ENCODE results near the gene SAMD11.

The SAMD11 gene

DNA sequence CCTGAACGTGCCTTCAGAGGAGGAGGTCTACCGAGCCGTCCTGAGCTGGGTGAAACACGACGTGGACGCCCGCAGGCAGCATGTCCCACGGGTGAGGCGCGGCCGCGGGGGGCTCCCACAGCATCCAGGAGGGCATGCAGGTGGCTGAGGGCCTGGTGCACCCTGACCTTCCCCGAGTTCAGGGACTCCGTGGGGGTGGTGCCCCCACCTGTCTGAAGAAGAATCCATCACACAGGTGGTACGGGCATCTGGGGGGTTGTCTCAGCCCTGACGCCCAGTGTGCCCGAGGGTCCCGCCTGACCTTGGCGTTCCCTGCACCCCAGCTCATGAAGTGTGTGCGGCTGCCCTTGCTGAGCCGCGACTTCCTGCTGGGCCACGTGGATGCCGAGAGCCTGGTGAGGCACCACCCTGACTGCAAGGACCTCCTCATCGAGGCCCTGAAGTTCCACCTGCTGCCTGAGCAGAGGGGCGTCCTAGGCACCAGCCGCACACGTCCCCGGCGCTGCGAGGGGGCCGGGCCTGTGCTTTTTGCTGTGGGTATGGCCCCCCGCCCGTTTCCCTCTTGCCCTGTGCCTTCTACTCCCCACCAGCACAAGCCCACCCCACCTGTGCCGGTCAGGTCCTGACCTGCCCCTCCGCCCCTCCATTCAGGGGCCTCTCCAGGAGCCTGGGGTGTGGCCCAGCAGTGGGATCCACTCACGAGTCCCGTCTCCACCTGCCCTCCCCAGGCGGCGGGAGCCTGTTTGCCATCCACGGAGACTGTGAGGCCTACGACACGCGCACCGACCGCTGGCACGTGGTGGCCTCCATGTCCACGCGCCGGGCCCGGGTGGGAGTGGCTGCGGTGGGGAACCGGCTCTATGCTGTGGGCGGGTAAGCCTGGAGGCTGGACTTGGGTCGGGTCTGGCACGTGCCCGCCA is 38.9 kb downstream of the SAMD11 start:
- DNase-seq (ENCODE audit: low spot score) = no peak

DNA sequence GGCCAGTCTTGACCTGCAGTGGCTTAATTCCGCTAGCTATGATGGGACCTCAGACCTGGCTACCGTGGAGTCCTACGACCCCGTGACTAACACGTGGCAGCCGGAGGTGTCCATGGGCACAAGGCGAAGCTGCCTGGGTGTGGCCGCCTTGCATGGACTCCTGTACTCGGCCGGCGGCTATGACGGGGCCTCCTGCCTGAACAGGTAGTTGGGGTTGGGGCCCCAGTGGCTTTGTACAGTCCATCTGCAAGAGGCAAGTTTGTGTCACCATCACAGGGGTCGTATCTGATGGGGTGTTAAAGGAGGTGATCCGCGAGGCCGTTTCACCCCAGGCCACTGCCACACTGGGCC is 39.6 kb downstream of the SAMD11 start:
- no peak for DNase-seq (ENCODE audit: low spot score)

DNA sequence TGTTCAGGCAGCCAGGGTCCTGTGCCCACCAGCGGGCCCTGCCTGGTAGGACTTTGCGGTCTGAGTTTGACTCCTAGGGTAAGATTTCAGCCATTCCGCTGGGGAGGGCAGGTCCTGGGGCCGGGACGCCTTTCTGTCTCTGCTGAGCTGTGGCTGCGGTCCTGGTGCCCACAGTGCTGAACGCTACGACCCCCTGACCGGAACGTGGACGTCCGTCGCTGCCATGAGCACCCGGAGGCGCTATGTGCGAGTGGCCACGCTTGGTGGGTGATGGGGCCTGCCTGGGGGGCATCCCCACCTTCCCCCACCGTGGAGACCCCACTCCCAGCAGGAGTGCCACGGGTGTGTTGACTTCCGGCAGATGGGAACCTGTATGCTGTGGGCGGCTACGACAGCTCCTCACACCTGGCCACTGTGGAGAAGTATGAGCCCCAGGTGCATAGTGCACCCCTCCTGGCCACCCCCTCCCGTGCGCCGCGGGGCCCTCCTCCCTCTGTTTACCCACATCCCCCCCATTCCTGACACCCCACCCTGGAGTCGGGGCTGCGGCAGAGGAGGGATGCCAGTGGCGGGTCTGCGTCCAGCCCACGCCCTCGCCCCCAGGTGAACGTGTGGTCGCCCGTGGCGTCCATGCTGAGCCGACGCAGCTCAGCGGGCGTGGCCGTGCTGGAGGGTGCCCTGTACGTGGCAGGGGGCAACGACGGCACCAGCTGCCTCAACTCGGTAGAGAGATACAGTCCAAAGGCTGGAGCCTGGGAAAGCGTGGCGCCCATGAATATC is 40.2 kb downstream of the SAMD11 start:
- DNase-seq (ENCODE audit: low spot score) = no peak

DNA sequence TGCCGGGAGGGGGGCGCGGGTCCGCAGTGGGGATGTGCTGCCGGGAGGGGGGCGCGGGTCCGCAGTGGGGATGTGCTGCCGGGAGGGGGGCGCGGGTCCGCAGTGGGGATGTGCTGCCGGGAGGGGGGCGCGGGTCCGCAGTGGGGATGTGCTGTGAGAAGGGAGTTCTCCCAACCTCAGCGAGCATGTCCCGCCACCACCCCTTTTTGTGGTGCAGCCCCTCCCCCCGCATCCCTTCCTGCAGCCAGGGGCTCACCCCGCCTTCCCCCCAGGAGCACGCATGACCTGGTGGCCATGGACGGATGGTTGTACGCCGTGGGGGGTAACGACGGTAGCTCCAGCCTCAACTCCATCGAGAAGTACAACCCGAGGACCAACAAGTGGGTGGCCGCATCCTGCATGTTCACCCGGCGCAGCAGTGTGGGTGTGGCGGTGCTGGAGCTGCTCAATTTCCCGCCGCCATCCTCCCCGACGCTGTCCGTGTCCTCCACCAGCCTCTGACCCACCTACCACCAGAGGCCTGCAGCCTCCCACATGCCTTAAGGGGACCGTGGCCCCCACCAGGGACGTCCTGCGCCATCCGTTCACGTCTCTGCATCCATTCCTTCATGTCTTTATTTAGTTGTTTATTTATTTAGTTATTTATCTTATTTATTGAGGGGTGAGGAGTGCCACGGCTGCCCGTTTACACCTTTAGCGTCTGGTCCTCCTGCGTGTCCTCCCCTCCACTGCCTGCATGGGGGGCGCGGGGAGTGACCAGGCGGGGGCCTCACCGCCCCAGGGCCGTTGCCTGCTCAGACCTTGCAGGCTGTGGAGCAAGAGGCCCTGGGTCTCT is 41.2 kb downstream of the SAMD11 start:
- no peak for DNase-seq (ENCODE audit: low spot score)

DNA sequence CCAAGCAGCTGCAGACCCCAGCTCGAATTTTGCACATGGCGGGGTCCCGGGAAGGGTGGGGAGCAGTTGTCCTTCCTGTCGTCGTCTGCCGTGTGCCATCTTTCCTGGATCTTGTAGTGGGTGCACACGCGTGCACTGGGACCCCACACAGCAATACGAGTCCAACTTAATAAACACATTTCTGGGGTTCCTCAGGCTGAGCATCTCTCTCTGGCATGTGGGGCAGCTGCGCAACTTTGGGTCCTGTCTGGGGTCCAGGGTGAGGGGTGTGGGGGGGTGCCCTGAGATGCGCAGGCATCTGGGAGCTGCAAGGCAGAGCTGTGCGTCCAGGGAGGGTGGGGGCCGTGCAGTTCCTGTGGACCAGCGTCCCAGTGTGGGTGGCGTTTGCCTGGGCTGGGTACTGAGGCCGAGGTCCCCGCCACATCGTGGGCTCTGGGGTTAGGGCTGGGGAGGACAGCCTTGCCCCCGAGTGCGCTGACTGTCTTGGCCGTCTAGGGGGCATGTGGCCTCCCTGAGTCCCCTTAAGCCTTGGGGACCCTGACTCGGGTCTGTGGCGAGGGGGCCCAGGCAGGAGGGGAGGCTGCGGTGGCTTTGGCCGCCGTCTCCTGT is 41.9 kb downstream of the SAMD11 start:
- no peak for DNase-seq (ENCODE audit: low spot score)

DNA sequence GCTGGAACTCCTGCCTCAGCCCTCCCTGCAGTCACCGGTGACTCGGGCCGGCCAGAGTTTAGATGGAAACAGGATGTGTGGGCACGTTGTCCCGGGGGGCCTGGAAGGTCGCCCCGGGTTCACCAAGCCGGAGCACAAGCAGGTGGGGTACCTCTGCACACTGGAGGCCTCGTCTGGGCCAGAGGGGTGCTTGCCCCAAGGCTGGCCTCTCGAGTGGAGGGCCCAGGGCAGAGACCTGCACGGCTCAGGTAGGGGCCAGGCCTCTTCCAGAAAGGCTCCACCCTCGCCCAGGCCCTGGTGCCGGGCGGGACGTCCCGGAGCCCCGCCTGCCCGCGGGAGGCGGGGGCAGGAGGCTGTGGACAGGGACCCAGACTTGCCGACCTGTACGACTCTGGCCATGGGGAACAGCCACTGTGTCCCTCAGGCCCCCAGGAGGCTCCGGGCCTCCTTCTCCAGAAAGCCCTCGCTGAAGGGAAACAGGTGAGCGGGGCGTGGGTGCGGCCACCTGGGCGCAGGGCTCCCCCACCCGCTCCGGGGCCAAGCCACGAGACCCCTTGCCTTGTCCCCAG is 42.5 kb downstream of the SAMD11 start, which contains the start of gene PLEKHN1:
Gene PLEKHN1, plus strand, starts transcription at position 348 of the 569 bp plus-strand sequence. Its CDS starts 50 bp downstream, at position 398.
- no peak for DNase-seq (ENCODE audit: low spot score)

DNA sequence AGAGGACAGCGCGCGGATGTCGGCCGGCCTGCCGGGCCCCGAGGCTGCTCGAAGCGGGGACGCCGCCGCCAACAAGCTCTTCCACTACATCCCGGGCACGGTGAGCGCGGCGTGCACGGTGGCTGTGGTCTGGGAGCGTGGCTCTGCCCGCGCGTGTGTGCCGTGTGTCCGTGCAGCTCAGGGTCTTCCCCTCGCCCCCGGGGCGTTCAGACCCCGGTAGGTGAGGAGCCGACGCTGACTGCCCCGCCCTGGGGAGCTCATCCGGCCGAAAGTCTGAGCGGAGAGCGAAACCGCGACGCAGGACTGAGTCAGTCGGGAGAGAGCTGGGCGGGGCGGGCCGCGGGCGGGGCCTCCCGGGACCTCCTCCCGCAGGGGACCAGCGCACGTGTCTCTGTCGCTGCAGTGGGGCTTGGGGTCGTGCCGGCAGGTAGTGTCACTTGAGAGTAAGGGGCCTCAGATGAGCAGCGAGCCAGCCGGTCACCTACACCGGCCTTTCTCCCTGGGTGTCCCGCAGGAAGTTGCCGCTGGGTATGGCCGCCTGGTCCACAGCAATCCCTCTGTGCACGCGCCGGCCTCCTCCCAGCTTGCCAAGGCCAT is 43.1 kb downstream of the SAMD11 start:
- no peak for DNase-seq (ENCODE audit: low spot score)

DNA sequence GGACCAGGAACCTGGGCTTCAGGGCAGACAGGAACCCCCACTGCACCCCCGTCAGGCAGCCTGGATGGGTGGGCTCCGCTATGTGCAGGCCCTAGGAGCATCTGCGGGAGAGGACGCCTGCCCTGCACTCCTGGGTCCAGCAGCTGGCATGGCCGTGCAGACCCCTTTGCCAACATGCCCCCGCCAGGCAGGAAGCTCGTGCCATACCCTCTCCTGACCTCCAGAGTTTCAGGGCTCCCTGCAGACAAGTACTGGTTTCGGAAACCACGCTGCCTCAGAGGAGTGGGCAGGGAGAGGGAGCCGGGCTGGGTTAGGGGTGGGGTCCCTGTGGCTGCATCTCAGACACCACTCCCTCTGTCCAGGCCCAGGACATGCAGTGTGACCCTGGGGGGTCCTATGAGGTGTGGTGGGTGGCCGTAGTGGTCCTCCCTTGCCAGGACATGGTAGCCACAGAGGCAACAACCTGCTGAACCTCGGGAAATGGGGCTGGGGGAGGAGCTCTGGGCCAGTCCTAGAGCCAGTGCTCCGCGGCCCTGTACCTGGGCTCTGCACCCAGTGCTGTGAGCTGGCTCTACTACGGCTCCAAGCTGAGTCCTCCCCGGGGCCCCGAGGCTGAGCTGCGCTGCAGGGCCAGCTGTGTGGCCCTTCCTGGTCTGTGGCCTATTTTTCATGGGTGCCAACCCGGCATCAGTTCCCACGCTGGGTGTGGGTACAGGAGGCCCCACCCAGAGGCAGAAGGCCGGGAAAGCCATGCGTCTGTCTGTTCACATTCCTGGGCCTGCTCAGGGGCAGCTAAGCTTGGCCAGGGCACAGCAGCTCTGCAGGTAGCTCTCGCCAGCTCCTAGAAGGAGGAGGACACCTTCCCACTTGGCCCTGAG is 44.0 kb downstream of the SAMD11 start:
- DNase-seq (ENCODE audit: low spot score) = no peak

DNA sequence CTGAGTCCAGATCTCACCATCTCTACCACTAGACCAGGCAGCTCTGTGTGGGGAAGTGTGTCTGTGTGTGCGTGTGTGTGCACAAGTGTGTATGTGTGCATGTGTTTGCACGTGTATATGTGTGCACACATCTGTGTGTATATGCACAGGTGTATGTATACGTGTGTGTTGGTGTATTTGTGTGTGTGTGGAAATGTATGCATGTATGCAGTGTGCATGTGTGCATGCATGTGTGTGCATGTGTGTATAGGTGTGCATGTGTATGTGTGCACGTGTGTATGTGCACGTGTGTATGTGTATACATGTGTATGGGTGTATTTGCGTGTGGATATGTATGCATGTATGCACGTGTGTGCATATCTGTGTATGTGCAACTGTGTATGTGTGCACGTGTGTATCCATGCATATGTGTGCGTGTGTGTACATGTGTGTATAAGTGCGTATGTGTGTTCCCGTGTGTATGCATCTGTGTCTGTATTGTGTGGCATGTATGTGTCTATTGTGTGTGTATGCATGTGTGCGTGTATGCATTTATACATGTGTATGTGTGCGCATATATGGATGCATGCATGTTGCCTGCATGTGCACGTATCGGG is 45.6 kb downstream of the SAMD11 start:
- DNase-seq (ENCODE audit: low spot score) = no peak

DNA sequence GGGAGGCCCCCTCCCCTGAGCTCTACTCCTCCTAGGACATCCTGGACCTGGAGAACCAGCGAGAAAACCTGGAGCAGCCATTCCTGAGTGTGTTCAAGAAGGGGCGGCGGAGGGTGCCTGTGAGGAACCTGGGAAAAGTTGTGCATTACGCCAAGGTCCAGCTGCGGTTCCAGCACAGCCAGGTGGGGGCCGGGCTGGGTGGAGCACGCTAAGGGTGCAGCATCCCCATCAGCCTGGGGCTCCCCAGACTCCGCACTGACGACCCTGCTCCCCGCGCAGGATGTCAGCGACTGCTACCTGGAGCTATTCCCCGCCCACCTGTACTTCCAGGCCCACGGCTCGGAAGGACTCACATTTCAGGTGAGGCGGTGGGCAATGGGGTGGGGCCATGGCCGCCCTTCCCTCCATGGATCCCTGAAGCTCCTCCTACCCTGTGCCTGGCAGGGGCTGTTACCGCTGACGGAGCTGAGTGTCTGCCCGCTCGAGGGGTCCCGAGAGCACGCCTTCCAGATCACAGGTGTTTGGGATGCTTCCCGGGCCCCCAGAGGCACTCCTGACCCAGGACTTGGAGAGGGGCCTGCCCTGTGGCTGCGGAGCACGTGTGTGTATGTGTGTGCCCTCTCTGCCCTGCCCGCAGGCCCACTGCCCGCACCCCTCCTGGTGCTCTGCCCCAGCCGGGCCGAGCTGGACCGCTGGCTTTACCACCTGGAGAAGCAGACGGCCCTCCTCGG is 46.7 kb downstream of the SAMD11 start:
- no peak for DNase-seq (ENCODE audit: low spot score)

DNA sequence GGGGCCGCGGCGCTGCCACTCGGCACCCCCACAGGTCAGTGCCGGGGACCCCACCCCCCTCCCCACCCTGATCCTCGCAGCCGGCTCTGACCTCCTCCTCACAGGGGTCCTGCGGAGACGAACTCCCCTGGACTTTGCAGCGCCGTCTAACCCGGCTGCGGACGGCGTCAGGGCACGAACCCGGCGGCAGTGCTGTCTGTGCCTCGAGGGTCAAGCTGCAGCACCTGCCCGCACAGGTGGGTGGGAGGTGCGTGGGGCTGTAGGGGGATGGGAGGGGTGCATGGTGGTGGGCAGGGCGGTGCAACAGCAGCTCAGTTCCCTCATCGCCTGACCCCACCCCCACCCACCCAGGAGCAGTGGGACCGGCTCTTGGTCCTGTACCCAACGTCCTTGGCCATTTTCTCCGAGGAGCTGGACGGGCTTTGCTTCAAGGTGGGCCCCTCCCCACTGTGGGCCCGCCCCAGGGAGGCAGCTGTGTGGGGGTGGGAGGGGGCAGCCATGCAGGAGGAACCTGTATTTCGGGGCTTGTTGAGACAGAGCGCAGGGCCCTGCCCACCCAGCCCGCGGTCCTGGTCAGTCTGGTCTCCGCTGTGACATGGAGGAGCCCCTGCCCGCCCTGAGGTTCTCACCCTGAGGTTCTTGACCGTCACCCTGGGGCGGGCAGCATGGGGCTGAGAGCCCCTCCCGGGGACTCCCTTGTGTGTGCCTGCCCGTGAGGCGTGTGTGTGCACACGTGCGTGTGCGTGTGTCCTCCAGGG is 47.4 kb downstream of the SAMD11 start:
- no peak for DNase-seq (ENCODE audit: low spot score)

DNA sequence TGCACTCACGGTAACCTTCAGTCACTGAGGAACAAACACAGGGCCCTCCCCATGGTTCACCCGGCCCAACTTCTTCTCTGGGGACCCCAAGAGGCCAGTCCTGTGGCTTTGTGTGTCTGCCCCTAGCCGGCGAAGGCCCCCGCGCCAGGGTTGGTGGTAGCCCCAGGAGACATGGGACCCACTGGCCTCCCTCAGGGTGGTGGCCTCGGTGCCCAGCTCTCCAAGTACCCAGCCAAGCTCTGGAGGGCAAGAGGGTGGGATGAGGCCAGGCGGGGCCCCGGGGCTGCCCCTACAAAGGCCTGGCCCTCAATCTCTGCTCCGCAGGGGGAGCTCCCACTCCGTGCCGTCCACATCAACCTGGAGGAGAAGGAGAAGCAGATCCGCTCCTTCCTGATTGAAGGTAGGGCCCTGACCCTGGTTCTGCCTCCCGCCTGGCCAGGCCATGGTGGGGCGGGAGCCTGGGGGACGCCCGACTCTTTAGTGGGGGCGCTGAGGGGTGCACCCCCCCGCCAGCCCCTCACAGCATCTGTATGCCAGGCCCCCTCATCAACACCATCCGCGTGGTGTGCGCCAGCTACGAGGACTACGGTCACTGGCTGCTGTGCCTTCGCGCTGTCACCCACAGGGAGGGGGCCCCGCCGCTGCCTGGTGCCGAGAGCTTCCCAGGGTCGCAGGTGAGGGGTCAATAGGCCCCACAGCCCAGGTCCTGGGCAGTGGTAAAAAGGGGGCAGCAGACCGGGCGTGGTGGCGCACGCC is 48.2 kb downstream of the SAMD11 start:
- no peak for DNase-seq (ENCODE audit: low spot score)

DNA sequence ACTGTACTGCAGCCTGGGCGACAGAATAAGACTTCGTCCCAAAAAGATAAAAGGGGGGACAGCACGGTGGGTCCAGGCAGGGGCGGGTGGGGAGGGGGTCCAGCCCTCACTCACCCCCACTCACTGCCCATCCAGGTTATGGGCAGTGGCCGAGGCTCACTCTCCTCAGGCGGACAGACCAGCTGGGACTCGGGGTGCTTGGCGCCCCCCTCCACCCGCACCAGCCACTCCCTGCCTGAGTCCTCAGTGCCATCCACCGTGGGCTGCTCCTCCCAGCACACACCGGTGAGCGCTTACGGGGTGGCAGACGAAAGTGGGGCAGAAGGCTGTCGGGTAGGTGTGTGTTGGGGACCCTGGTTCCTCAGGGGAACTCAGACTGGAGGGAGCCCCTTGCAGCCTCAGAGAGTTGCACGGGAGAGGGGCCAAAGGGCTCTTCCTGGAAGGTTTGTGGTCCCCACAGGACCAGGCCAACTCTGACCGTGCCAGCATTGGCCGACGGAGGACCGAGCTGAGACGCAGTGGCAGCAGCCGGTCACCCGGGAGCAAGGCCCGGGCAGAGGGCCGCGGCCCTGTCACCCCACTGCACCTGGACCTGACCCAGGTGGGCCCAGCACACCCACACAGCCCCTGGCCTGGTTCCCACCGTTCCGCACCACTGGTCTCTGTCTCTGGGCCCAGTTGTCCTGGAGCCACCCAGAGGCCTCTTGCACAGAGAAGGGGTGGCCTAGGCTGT is 49.2 kb downstream of the SAMD11 start:
- no peak for DNase-seq (ENCODE audit: low spot score)

DNA sequence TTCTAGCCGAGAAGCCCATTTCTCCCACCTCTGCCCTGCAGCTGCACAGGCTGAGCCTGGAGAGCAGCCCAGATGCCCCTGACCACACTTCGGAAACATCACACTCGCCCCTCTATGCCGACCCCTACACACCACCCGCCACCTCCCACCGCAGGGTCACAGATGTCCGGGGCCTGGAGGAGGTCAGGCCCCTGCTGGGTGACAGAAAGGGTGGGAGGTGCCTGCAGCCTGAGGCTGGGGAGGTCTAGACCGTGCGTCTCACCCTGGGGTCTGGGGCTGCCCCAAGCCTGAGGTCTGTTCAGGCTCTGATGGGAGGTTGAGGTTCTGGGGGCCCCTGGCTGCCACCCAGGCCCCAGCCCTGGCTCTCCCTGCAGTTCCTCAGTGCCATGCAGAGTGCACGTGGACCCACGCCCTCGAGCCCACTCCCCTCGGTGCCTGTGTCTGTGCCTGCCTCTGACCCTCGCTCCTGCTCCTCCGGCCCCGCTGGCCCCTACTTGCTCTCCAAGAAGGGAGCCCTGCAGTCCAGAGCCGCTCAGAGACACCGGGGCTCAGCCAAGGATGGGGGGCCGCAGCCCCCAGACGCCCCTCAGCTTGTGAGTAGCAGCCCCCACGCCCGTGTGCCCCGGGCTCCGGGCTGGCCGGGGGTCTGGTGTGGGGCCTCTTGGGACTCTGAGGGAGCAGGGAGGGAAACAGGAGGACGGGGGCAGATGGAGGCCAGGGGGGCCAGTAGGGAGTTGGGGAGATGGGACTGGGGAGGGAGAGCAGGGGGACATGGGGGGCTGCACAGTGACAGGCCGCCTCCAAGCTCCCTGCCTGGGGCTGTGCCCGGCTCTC is 50.0 kb downstream of the SAMD11 start:
- no peak for DNase-seq (ENCODE audit: low spot score)

DNA sequence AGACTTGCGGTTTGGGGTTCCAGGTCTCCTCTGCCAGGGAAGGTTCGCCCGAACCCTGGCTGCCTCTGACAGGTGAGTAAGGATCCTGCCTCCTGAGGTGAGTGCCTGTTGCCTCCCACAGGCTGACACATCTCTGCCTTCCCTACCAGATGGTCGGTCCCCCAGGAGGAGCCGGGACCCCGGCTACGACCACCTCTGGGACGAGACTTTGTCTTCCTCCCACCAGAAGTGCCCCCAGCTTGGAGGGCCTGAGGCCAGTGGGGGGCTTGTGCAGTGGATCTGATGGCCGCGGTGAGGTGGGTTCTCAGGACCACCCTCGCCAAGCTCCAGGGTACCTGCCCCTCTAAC is 50.5 kb downstream of the SAMD11 start:
- DNase-seq (ENCODE audit: low spot score) = no peak

All from D341Med (cell line).